ENCODE data around the gene IL17REL.

GRCh38 chr22:50025993-50026392, 13.4 kb upstream of the IL17REL start:
- TF ChIP-seq CTCF (conservative IDR thresholded peaks at IDR 0.05 in 1 of 2, IDR thresholded peaks at IDR 0.05 in 1 of 2; ENCODE audit: extremely low read depth in 1 of 2, insufficient read depth in 1 of 2, low read depth in 1 of 2, low read length in 2 of 2) (no peak), EZH2 (IDR thresholded peaks at IDR 0.05; ENCODE audit: borderline replicate concordance, low read length) (no peak)
